NOMO-1 (cell line): ENCODE measurements around the gene ETNK1.
A peak's percentile ranks its signal among the peaks of the same experiment; 100 is the strongest.

Experiments used
- DNase-seq, 2 experiments: peaks; one replicate each; lab custom pipeline; 2025; ENCODE audit not compliant: unreplicated experiment in 2 of 2; lab: John Stamatoyannopoulos, UW

ETNK1 gene

GRCh38 chr12:22631863-22632463 is 7.0 kb downstream of the ETNK1 start:
- no peak for DNase-seq

- no peak for DNase-seq
These were observed 9.9 kb downstream of the ETNK1 start for GRCh38 chr12:22634883-22635282.

GRCh38 chr12:22635812-22636211 is 10.8 kb downstream of the ETNK1 start:
- DNase-seq, result no peak

GRCh38 chr12:22640851-22641250 is 15.9 kb downstream of the ETNK1 start:
- DNase-seq, result no peak

GRCh38 chr12:22641353-22642053 is 16.5 kb downstream of the ETNK1 start:
- peak in 1 of 2 experiments; percentile 71 for DNase-seq

- DNase-seq, result no peak
These were observed 23.7 kb downstream of the ETNK1 start for GRCh38 chr12:22648668-22649067.

GRCh38 chr12:22653075-22653474 is 28.1 kb downstream of the ETNK1 start:
- peak in 1 of 2 experiments; percentile 53 for DNase-seq

GRCh38 chr12:22653791-22654190 is 28.8 kb downstream of the ETNK1 start:
- no peak for DNase-seq

GRCh38 chr12:22656376-22656775 is 31.4 kb downstream of the ETNK1 start:
- DNase-seq, result no peak

GRCh38 chr12:22656831-22657230 is 31.9 kb downstream of the ETNK1 start:
- no peak for DNase-seq

GRCh38 chr12:22657538-22657937 is 32.6 kb downstream of the ETNK1 start:
- DNase-seq, result no peak

GRCh38 chr12:22658214-22658613 is 33.2 kb downstream of the ETNK1 start:
- DNase-seq, result no peak

- DNase-seq, result no peak
These were observed 37.4 kb downstream of the ETNK1 start for GRCh38 chr12:22662356-22662755.

GRCh38 chr12:22665476-22665875 is 40.5 kb downstream of the ETNK1 start:
- DNase-seq, result no peak

GRCh38 chr12:22667122-22667521 is 42.2 kb downstream of the ETNK1 start:
- DNase-seq, result no peak

GRCh38 chr12:22668441-22668840 is 43.5 kb downstream of the ETNK1 start:
- no peak for DNase-seq

GRCh38 chr12:22670762-22671161 is 45.8 kb downstream of the ETNK1 start:
- DNase-seq, result no peak

- DNase-seq, result no peak
These were observed 48.0 kb downstream of the ETNK1 start for GRCh38 chr12:22672951-22673350.

GRCh38 chr12:22677781-22678574 is 53.0 kb downstream of the ETNK1 start:
- peak in 1 of 2 experiments; percentile 24 for DNase-seq

- DNase-seq, result peak; percentile 12 to 71
These were observed 57.7 kb downstream of the ETNK1 start for GRCh38 chr12:22682663-22683062.

GRCh38 chr12:22683131-22683530 is 58.2 kb downstream of the ETNK1 start:
- DNase-seq, result no peak
